ENCODE measurements around the gene ACOT7.
"Not testable (repeated sequence)": the region's sequence is repeated elsewhere in the genome, so short reads cannot be mapped to it uniquely, and the experiment has no call there.

ACOT7 gene

GRCh38 chr1:6310116-6310848, 83.3 kb downstream of the ACOT7 start:
- no peak for DNase-seq (ENCODE audit: low spot score)

DNA sequence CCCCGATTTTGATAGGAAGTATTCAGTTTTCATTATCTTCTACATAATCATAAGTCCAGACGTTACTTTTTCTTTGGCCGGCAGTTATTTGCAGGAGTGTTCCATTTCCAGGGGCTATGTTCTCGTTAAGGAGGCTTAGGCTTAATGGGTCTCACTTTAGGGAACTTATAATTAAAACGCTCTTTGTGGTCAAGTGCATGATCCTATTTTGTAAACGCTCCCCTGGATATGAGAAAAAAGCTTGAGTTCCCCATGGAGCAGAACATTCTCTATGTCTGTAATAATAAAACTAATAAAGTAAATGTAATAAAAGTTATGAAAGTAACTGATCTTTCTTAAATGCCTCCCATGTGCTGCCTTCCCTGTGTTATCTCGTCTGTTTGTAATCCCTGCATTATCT, 84.0 kb downstream of the ACOT7 start:
- no peak for DNase-seq (ENCODE audit: low spot score)

GRCh38 chr1:6308449-6308848, 85.1 kb downstream of the ACOT7 start:
- DNase-seq (ENCODE audit: low spot score), result no peak

GRCh38 chr1:6307682-6308081, 85.9 kb downstream of the ACOT7 start:
- DNase-seq (ENCODE audit: low spot score), result not testable (repeated sequence)

GRCh38 chr1:6307099-6307498, 86.5 kb downstream of the ACOT7 start:
- no peak for DNase-seq (ENCODE audit: low spot score)

DNA sequence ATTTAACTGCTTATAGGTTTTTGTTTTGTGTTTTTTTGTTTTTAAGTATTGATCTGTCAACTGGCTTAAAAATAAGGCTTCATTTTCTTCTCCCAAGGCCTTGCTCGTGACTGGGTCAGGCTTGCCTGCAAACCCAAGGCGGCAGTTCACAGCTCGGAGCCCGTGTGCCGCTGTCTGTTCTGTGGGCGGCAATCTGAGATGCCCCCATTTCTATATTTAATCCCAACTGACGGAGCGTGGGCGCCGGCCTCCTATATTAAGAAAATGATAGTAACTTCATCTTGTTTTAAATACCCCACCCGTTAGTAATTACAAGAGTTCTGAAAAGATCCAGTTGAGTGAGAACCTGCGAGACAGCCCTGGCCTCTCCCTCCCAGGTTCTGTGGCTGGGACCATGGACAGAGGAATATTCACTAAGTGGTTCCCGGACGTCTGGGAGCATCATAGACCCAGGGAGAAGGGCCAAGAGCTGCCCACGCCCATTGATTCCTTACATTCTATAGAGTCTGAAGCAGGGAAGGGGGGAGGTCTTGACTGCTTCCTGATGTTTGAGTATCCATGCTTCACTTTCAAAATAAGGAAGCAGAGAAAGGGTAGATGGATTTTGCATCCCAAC, 90.1 kb downstream of the ACOT7 start:
- DNase-seq (ENCODE audit: low spot score), result no peak

DNA sequence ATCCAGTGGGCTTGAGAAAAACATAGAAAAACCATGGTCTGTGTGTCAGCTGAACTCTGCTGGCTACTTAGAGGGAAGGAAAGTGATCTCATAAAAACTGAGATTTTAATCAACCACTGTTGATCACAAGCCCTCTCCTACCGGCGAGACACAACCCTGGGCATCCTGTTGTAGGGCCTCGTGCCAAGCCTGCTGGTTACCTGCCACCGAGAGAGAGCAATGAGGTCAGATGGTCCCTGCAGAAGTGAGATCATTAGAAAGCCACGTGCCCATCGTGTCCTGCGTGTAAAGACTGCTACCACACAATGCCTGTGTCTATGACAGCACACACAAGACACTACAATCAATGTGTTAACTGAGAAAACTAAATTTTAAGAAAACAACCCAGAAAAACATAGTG, 91.0 kb downstream of the ACOT7 start:
- no peak for DNase-seq (ENCODE audit: low spot score)

- no peak for DNase-seq (ENCODE audit: low spot score)
Measured at GRCh38 chr1:6301526-6301925, 92.0 kb downstream of the ACOT7 start.

DNA sequence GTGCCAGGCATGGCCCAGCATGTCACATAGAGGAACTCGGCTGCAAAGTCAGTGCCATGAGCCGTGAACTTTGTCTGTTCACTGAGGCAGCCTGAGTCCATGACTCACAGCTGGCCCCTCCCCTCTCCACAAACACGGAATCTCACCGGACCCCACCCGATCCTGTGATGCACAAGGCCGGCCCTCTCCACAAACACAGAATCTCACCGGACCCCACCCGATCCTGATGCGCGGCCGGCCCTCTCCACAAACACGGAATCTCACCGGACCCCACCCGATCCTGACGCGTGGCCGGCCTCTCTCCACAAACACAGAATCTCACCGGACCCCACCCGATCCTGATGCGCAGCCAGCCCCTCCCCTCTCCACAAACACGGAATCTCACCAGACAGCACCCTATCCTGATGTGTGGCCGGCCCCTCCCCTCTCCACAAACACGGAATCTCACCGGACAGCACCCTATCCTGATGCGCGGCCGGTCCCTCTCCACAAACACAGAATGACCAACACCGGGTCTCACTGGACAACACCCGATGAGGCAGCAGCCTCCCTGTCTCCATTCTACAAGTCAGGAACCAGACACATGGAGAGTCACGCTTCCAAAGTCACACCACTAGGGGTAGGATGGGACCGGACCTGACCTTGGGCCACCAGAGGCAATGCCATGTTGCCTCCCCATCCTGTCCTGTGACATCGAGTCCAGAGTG, 93.1 kb downstream of the ACOT7 start:
- DNase-seq (ENCODE audit: low spot score), result no peak

GRCh38 chr1:6299557-6300165, 93.9 kb downstream of the ACOT7 start:
- DNase-seq (ENCODE audit: low spot score), result no peak

- no peak for DNase-seq (ENCODE audit: low spot score)
Measured at GRCh38 chr1:6298940-6299465, 94.6 kb downstream of the ACOT7 start.

GRCh38 chr1:6298530-6298929, 95.0 kb downstream of the ACOT7 start:
- DNase-seq (ENCODE audit: low spot score), result no peak

DNA sequence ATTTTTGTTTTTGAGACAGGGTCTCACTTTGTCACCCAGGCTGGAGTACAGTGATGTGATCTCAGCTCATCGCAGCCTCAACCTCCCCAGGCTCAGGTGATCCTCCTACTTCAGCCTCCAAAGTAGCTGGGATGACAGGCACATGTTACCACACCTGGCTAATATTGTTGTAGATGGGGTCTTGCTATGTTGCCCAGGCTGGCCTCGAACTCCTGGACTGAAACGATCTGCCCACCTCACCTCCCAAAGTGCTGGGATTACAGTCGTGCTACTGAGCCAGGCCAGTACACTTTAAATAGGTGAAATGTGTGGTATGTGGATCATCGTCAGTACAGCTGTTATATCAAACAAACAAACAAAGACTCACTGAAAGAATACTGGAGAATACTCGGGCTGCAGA, 97.7 kb downstream of the ACOT7 start:
- no peak for DNase-seq (ENCODE audit: low spot score)

GRCh38 chr1:6294890-6295556, 98.5 kb downstream of the ACOT7 start:
- DNase-seq (ENCODE audit: low spot score), result no peak

DNA sequence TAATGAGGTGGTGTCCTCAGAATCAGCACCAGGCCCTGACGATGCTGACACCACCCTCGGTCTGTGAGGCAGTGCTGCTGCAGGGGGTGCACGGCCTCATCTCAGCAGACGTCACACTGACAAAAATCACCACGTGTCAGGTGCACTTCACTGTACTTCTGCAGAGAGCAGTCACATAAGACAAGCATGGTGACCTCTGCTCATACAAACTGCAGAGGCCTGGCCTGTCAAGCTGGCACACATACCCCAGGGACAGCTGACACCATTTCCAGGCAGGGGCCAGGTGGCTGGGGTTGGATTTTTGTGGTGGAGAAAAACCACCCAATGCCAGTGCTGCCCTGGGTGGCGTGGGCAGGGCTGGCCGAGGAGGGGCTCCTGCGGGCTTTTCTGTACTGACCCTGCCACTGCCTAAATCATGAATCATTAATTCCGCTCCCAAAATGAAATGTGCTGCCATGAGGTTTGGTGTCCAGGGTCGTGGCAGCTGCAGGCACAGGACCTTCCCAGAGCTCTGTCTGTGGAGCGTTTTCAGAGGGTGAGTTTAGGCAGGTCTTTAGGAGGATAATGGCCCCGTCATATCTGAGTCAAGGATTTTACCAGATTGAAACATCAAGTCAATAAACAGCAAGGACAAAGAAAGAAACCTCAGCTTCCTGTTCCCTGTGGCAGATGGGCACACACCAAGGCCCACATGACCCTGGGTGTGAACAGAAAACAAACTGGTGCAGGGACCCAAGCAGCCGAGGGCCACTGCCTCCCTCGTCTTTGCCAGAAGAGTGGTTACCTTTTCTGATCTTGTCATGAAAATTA, 99.3 kb downstream of the ACOT7 start:
- no peak for DNase-seq (ENCODE audit: low spot score)

DNA sequence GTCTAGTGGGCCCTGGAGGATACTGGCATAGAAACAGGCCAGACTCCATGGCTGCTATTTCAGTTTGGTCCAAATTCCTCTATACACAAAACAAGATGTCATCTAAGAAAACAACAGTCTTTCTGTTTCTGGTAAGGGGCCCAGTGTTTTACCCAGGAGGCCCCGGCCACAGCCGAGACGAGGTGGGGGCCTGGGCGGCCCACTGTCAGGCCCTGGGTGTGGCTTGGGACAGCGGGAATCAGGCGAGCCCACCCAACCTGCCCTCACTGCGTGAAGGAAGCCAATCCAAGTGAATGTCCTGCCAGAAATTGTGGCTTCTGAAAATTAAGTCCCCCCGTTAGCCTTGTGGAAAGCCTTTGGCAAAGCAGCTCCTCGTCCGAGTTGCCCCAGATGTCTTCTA, 101.5 kb downstream of the ACOT7 start:
- DNase-seq (ENCODE audit: low spot score), result no peak

DNA sequence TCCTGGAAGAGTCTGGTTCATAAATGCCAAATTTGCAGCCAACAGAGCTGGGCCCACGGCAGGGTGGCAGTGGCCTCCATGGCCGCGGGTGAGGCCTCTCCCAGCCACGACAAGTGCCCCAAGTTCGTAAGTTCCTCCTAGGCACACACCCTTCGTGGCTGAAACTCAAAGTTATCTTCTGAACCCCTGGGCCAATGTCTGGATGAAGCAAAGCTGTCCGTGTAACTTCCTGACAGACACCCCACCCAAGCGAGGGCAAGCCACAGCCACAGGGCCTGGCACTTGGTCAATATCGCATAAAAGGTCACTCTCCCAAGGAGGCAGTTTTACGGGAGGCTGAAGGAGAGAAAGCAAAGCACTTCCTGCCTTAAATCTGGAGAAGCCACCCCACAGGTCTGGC, 104.9 kb downstream of the ACOT7 start:
- no peak for DNase-seq (ENCODE audit: low spot score)

DNA sequence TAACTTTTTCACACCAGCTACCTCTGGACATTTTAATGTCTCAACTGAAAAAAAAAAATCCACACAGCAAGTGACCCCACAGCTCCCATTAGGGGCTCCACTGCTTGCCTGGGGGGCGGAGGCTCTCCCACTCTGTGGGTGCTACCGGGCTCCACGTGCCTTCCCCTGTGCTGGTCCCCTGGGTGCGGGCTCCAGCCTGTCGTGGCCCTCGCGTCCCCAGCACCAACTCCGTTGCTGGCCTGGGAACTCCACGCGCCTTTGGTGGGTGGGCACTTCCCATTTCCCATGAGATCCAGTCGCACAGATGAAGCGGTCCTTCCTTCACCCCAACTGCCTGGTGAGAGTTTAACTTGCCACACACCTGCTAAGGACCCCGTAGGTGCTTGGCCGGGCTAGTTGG, 105.5 kb downstream of the ACOT7 start:
- DNase-seq (ENCODE audit: low spot score), result no peak

DNA sequence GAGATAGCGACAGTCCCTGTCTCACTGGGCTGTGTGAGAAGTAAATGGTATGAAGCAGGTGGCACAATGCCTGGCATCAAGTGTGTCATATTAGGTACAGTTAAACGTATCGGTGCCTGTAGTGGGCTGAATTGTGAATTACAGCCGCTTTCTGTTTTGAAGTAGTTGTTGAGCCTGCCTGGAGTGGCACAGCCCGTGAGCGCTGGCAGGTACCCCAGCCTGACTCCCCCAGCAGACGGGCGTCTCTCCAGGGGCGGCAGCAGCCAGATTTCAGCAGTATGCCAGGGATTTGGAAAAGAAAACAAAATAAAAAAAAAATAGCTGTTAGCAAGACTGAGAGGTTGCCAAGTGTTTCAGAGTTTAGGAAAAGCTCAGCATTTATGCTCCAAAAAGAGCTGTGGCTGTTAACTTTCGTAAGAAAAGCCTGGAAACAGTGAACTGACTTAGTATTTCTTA, 106.1 kb downstream of the ACOT7 start:
- DNase-seq (ENCODE audit: low spot score), result peak; percentile 48

DNA sequence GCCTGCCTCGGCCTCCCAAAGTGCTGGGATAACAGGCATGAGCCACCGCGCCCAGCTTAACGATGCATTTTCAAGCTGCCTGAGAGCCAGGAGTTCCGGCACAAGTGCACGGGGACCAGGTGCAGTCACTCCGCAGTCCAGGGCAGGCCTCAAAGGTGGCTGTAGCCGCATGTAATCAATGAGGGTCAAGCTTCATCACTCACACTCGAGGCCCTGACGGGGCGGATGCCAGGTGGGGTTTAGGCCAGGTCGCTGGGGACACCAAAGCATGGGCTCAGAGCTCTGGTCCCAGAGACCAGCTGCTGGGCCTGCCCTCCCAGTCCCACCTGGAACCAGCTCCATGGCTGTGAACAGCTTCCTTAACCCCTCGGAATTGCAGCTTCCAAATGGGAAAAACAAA, 106.5 kb downstream of the ACOT7 start:
- no peak for DNase-seq (ENCODE audit: low spot score)

- DNase-seq (ENCODE audit: low spot score), result no peak
Measured at GRCh38 chr1:6286266-6286665, 107.3 kb downstream of the ACOT7 start.

Measured in pons (tissue), 1 donor.